K562 (cell line): Measurements from ENCODE around the gene SH3BP5L. TPM values are rescaled to one million over a fixed set of nuclear protein-coding genes. Genes with fewer than 3 reads are reported as not detected.
A peak's percentile ranks its signal among the peaks of the same experiment; 100 is the strongest.

ENCODE experiments used
- BRD9 ChIP-seq: fragments of 450-650 bp; IDR thresholded peaks from 2 replicates; pipeline ENCODE4 v1.6.1; 2018; ENCODE audit warnings: low read depth; ENCODE audit not compliant: partially characterized antibody
- DIDO1 ChIP-seq: fragments of 450-650 bp; IDR thresholded peaks from 2 replicates; pipeline ENCODE4 v1.6.1; 2016; ENCODE audit warnings: low read depth, missing biosample characterization, missing genetic modification characterization
- DNMT1 ChIP-seq: fragments of 450-650 bp; IDR thresholded peaks from 2 replicates; pipeline ENCODE4 v1.6.1; 2016; ENCODE audit warnings: antibody characterized with exemption, mild to moderate bottlenecking
- JUND ChIP-seq, 2 experiments: IDR thresholded peaks; 2 replicates in 1 of 2; 3 replicates in 1 of 2; pipeline ENCODE4 v1.6.1; 2011; ENCODE audit warnings: borderline replicate concordance in 2 of 2, low read depth in 2 of 2, low read length in 2 of 2, improper control_type of control experiment in 1 of 2, missing biosample characterization in 1 of 2, missing genetic modification characterization in 1 of 2, missing genetic modification reagents in 1 of 2
- KLF6 ChIP-seq: fragments of 250-450 bp; sonication (Bioruptor Pico); IDR thresholded peaks from 2 replicates; pipeline ENCODE4 v1.4.0; 2020; ENCODE audit warnings: mild to moderate bottlenecking, moderate library complexity, borderline replicate concordance
- MAFF ChIP-seq: IDR thresholded peaks from 2 replicates; pipeline ENCODE4 v1.6.1; 2012; ENCODE audit warnings: low read length, improper control_type of control experiment
- NRF1 ChIP-seq, 2 experiments: fragments of 450-650 bp; IDR thresholded peaks in 1 of 2; conservative IDR thresholded peaks in 1 of 2; 2 replicates each; pipeline ENCODE4 v1.6.1; 2014; ENCODE audit warnings: mild to moderate bottlenecking in 2 of 2
- PHF20 ChIP-seq: fragments of 450-650 bp; IDR thresholded peaks from 2 replicates; pipeline ENCODE4 v1.6.1; 2018; ENCODE audit not compliant: partially characterized antibody
- POLR2AphosphoS5 ChIP-seq: IDR thresholded peaks from 2 replicates; pipeline ENCODE4 v1.6.1; 2011; ENCODE audit warnings: mild to moderate bottlenecking, low read depth, low read length, moderate library complexity; ENCODE audit not compliant: control insufficient read depth, insufficient read depth
- RAD21 ChIP-seq, 2 experiments: fragments of 250-450 bp in 1 of 2; fragments of 450-650 bp in 1 of 2; sonication (Bioruptor Pico) in 1 of 2; formaldehyde crosslinking in 1 of 2; IDR thresholded peaks in 1 of 2; conservative IDR thresholded peaks in 1 of 2; 2 replicates each; pipeline versions ENCODE4 v1.4.0 to v1.8.0; 2020 to 2022; ENCODE audit warnings: mild to moderate bottlenecking in 2 of 2, moderate library complexity in 1 of 2
- TFAP4 ChIP-seq: sonication (generic); formaldehyde crosslinking; IDR thresholded peaks from 2 replicates; pipeline ENCODE4 v1.8.0; 2022; ENCODE audit warnings: missing genetic modification reagents, mild to moderate bottlenecking, moderate library complexity, borderline replicate concordance
- ZNF175 ChIP-seq: fragments of 200-800 bp; sonication (Bioruptor generic); IDR thresholded peaks from 2 replicates; pipeline ENCODE4 v1.6.1; 2016; ENCODE audit warnings: low read depth, mild to moderate bottlenecking, missing genetic modification characterization, missing compliant biosample characterization
- ZNF395 ChIP-seq: fragments of 200-800 bp; sonication (Bioruptor generic); IDR thresholded peaks from 2 replicates; pipeline ENCODE4 v1.6.1; 2017; ENCODE audit warnings: missing genetic modification characterization, missing compliant biosample characterization
- polyA plus RNA-seq, 8 experiments: library from polyadenylated mRNA; depleted of rRNA in 4 of 8; stranded (reverse) in 5 of 8; unstranded in 3 of 8; fragments of >200 nt; fragmentation: Nextera tagmentation in 2 of 8; fragmentation: Illumina TruSeq in 1 of 8; extraction: Ambion mirVana in 2 of 8; extraction: Trizol in 1 of 8; gene quantifications; 2 replicates each; pipeline versions ENCODE4 v1.2.1 to v1.2.3, GENCODE V29; 2011 to 2014; ENCODE audit warnings: inconsistent platforms in 1 of 8, missing spikeins in 1 of 8
- total RNA-seq, 7 experiments: library from RNA; depleted of rRNA in 6 of 7; stranded (reverse); fragments of >200 nt in 6 of 7; fragmentation: Illumina TruSeq in 2 of 7; extraction: Trizol in 2 of 7; gene quantifications; 2 replicates each; pipeline versions ENCODE4 v1.2.1 to v1.2.3, GENCODE V29; 2011 to 2021; ENCODE audit warnings: low replicate concordance in 1 of 7
- TF ChIP-seq, protein P1 (sequence below): sonication (generic); formaldehyde crosslinking; IDR thresholded peaks from 2 replicates; pipeline ENCODE4 v1.8.1; 2023; ENCODE audit warnings: mild to moderate bottlenecking, missing genetic modification reagents
- TF ChIP-seq, protein P2 (sequence below): fragments of 450-650 bp; IDR thresholded peaks from 2 replicates; pipeline ENCODE4 v1.6.1; 2014; ENCODE audit warnings: low read depth, mild to moderate bottlenecking, moderate library complexity, borderline replicate concordance
- TF ChIP-seq, protein P3 (sequence below): fragments of 250-450 bp; sonication (Bioruptor Pico); IDR thresholded peaks from 2 replicates; pipeline ENCODE4 v1.5.0; 2020; ENCODE audit warnings: mild to moderate bottlenecking, borderline replicate concordance

The SH3BP5L gene
- total and polyA plus RNA-seq, 9 of the 15 experiments (the other 6 are each of a cell fraction or from before 2014, with no cell fraction given): 1.9 to 26.5 (median 15.8) TPM

DNA sequence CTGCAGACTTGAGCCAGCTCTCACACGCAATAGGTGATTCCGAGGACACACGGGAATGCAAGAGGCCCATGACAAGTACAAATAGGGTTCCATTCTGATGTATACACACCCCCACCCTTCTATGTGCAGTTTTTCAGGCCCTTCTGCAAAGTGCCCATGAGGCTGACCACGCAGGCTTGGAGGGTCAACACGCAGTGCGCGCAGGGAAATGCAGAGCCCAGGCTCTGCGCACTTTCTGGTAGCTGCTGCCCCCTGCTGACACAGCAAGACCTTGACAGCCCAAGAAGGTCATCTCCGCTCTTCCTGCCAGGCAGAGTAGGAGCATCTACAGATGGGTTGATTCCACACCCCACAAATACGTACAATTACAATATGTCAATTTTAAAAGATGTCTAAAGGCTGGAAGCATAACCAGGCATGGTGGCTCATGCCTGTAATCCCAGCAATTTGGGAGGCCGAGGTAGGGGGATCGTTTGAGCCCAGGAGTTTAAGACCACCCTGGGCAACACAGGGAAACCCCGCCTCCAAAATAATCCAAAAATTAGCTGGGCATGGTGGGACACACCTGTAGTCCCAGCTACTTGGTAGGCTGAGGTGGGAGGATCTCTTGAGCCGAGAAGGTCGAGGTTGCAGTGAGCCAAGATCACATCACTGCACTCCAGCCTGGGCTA is 18.5 kb downstream of the SH3BP5L start (continued):
- TF ChIP-seq, protein P1, sequence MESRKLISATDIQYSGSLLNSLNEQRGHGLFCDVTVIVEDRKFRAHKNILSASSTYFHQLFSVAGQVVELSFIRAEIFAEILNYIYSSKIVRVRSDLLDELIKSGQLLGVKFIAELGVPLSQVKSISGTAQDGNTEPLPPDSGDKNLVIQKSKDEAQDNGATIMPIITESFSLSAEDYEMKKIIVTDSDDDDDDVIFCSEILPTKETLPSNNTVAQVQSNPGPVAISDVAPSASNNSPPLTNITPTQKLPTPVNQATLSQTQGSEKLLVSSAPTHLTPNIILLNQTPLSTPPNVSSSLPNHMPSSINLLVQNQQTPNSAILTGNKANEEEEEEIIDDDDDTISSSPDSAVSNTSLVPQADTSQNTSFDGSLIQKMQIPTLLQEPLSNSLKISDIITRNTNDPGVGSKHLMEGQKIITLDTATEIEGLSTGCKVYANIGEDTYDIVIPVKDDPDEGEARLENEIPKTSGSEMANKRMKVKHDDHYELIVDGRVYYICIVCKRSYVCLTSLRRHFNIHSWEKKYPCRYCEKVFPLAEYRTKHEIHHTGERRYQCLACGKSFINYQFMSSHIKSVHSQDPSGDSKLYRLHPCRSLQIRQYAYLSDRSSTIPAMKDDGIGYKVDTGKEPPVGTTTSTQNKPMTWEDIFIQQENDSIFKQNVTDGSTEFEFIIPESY (CRISPR knock-in tag): peak; percentile 88
- TF ChIP-seq, protein P2, sequence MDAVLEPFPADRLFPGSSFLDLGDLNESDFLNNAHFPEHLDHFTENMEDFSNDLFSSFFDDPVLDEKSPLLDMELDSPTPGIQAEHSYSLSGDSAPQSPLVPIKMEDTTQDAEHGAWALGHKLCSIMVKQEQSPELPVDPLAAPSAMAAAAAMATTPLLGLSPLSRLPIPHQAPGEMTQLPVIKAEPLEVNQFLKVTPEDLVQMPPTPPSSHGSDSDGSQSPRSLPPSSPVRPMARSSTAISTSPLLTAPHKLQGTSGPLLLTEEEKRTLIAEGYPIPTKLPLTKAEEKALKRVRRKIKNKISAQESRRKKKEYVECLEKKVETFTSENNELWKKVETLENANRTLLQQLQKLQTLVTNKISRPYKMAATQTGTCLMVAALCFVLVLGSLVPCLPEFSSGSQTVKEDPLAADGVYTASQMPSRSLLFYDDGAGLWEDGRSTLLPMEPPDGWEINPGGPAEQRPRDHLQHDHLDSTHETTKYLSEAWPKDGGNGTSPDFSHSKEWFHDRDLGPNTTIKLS: no peak
- TF ChIP-seq ZNF175 (CRISPR knock-in tag) (no peak), BRD9 (no peak), ZNF395 (CRISPR knock-in tag) (no peak), TFAP4 (CRISPR knock-in tag) (0 out of 2 replicates have a peak, but pooled peaks have one; percentile 25), KLF6 (CRISPR knock-in tag) (no peak), DNMT1 (no peak), JUND (IDR thresholded peaks at IDR 0.05; ENCODE audit: borderline replicate concordance, low read depth, low read length) (peak; percentile 47; the same call in 1 of the 2 replicates), JUND (tag; IDR thresholded peaks at IDR 0.05; ENCODE audit: borderline replicate concordance, low read depth, low read length) (no peak; the same call in 2 of the 3 replicates), MAFF (peak; percentile 53; the same call in 1 of the 2 replicates), POLR2AphosphoS5 (no peak), NRF1 (conservative IDR thresholded peaks at IDR 0.05 in 1 of 2, IDR thresholded peaks at IDR 0.05 in 1 of 2) (peak; percentile 52 to 61), PHF20 (no peak), DIDO1 (no peak), RAD21 (CRISPR knock-in tag; conservative IDR thresholded peaks at IDR 0.05 in 1 of 2, IDR thresholded peaks at IDR 0.05 in 1 of 2) (peak; percentile 96 to 98)
- TF ChIP-seq, protein P3, sequence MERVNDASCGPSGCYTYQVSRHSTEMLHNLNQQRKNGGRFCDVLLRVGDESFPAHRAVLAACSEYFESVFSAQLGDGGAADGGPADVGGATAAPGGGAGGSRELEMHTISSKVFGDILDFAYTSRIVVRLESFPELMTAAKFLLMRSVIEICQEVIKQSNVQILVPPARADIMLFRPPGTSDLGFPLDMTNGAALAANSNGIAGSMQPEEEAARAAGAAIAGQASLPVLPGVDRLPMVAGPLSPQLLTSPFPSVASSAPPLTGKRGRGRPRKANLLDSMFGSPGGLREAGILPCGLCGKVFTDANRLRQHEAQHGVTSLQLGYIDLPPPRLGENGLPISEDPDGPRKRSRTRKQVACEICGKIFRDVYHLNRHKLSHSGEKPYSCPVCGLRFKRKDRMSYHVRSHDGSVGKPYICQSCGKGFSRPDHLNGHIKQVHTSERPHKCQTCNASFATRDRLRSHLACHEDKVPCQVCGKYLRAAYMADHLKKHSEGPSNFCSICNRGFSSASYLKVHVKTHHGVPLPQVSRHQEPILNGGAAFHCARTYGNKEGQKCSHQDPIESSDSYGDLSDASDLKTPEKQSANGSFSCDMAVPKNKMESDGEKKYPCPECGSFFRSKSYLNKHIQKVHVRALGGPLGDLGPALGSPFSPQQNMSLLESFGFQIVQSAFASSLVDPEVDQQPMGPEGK (CRISPR knock-in tag): no peak
